C1 segment of cervical spinal cord (tissue), 14 donors: ENCODE results near the gene PGC.

Experiments
- DNase-seq, 14 donors: peaks; one replicate each; lab custom pipeline; 2025; lab: John Stamatoyannopoulos, UW

PGC gene

GRCh38 chr6:41747256-41748101 is at the start of gene PGC:
TSS of gene PGC (minus strand) at chr6:41747397. CDS start at chr6:41747334, 63 bp downstream.
- no peak for DNase-seq

GRCh38 chr6:41796474-41796873 is 49.3 kb upstream of the PGC start:
- DNase-seq: no peak

GRCh38 chr6:41791984-41792383 is 44.8 kb upstream of the PGC start:
- no peak for DNase-seq

GRCh38 chr6:41791305-41791704 is 44.1 kb upstream of the PGC start:
- DNase-seq: no peak

- DNase-seq: no peak
These were observed 42.8 kb upstream of the PGC start for GRCh38 chr6:41790045-41790444.

GRCh38 chr6:41789390-41789724 is 42.2 kb upstream of the PGC start:
- DNase-seq: no peak

- peak; percentile 43 to 96 (median 92) for DNase-seq
These were observed 40.2 kb upstream of the PGC start, which contains the start of gene TOMM6 for GRCh38 chr6:41787219-41787917. TSS of gene TOMM6 (plus strand) at chr6:41787694. CDS start at chr6:41787698, 4 bp downstream.

- peak; percentile 16 to 89 (median 82) for DNase-seq
These were observed 39.4 kb upstream of the PGC start for GRCh38 chr6:41786451-41787218.

GRCh38 chr6:41785689-41786450 is 38.7 kb upstream of the PGC start:
- DNase-seq: peak in 6 of 14 donors; percentile 25 to 71 (median 52)

GRCh38 chr6:41785254-41785653 is 38.1 kb upstream of the PGC start:
- DNase-seq: no peak

GRCh38 chr6:41784581-41785171 is 37.5 kb upstream of the PGC start:
- no peak for DNase-seq

GRCh38 chr6:41783106-41783780 is 36.0 kb upstream of the PGC start:
- DNase-seq: no peak

- DNase-seq: peak in 1 of 14 donors; percentile 29
These were observed 34.2 kb upstream of the PGC start for GRCh38 chr6:41781366-41781730.

GRCh38 chr6:41780551-41781365 is 33.6 kb upstream of the PGC start, which contains the start of gene PRICKLE4:
TSS of gene PRICKLE4 (plus strand) at chr6:41780782. CDS start at chr6:41783474, 2,692 bp downstream.
- peak in 5 of 14 donors; percentile 15 to 40 (median 33) for DNase-seq

- peak; percentile 59 to 98 (median 96) for DNase-seq
These were observed 32.8 kb upstream of the PGC start, which contains the start of gene FRS3 for GRCh38 chr6:41779788-41780550. TSS of gene FRS3 (minus strand) at chr6:41779900. CDS start at chr6:41776987, 2,913 bp downstream.

- no peak for DNase-seq
These were observed 32.1 kb upstream of the PGC start for GRCh38 chr6:41779336-41779735.

GRCh38 chr6:41778895-41779294 is 31.7 kb upstream of the PGC start:
- DNase-seq: no peak

- DNase-seq: no peak
These were observed 30.5 kb upstream of the PGC start for GRCh38 chr6:41777551-41778285.
